Stimulated activated CD4-positive, alpha-beta T cell treated with anti-CD3 and anti-CD28 coated beads, TNF-alpha, amount 100 ng/mL, for 1 hour (primary cell): ENCODE results near the gene RASIP1.
"Not testable (repeated sequence)": the region's sequence is repeated elsewhere in the genome, so short reads cannot be mapped to it uniquely, and the experiment has no call there.

Experiments
- DNase-seq, 3 donors: peaks; one replicate each; pipeline ENCODE4 v3.0.0-alpha.2; 2020; ENCODE audit warnings: low read depth in 3 of 3, low spot score in 1 of 3

Gene RASIP1

GRCh38 chr19:48708471-48708870 lies 31.9 kb downstream of the RASIP1 start:
- DNase-seq: no peak

GRCh38 chr19:48705431-48705830 lies 35.0 kb downstream of the RASIP1 start:
- DNase-seq: no peak

- DNase-seq: no peak
These were observed 37.1 kb downstream of the RASIP1 start for GRCh38 chr19:48703316-48703715.

- no peak for DNase-seq
These were observed 37.7 kb downstream of the RASIP1 start for GRCh38 chr19:48702701-48703100.

- DNase-seq: no peak
These were observed 42.4 kb downstream of the RASIP1 start for GRCh38 chr19:48698046-48698445.

- no peak for DNase-seq
These were observed 43.9 kb downstream of the RASIP1 start for GRCh38 chr19:48696353-48697010.

- DNase-seq: no peak
These were observed 44.6 kb downstream of the RASIP1 start, which contains the start of gene FUT2 for GRCh38 chr19:48695743-48696352. FUT2 (plus strand) TSS chr19:48695971; CDS start chr19:48702957, 6,986 bp downstream.

GRCh38 chr19:48693629-48694028 lies 46.8 kb downstream of the RASIP1 start:
- not testable (repeated sequence) for DNase-seq

- DNase-seq: no peak
These were observed 51.0 kb downstream of the RASIP1 start for GRCh38 chr19:48689449-48689848.

- no peak for DNase-seq
These were observed 52.6 kb downstream of the RASIP1 start for GRCh38 chr19:48687776-48688175.

GRCh38 chr19:48686637-48687036 lies 53.8 kb downstream of the RASIP1 start:
- not testable (repeated sequence) for DNase-seq

- no peak for DNase-seq
These were observed 54.3 kb downstream of the RASIP1 start for GRCh38 chr19:48686088-48686487.

GRCh38 chr19:48685583-48685982 lies 54.8 kb downstream of the RASIP1 start:
- DNase-seq: no peak

GRCh38 chr19:48683349-48683748 lies 57.1 kb downstream of the RASIP1 start:
- DNase-seq: no peak

- DNase-seq: no peak
These were observed 59.3 kb downstream of the RASIP1 start for GRCh38 chr19:48681127-48681470.

GRCh38 chr19:48680436-48681126 lies 59.8 kb downstream of the RASIP1 start:
- no peak for DNase-seq

GRCh38 chr19:48680006-48680405 lies 60.4 kb downstream of the RASIP1 start:
- DNase-seq: not testable (repeated sequence)

- no peak for DNase-seq
These were observed 62.2 kb downstream of the RASIP1 start for GRCh38 chr19:48678201-48678600.

- DNase-seq: no peak
These were observed 63.5 kb downstream of the RASIP1 start for GRCh38 chr19:48676887-48677286.

- no peak for DNase-seq
These were observed 63.9 kb downstream of the RASIP1 start for GRCh38 chr19:48676487-48676886.

- peak; percentile 26 to 52 (median 48) for DNase-seq
These were observed 65.2 kb downstream of the RASIP1 start for GRCh38 chr19:48674921-48675824.
